Stimulated activated CD8-positive, alpha-beta memory T cell treated with anti-CD3 and anti-CD28 coated beads, Interleukin-7, amount 100 ng/mL, for 1 hour (primary cell): Measurements from ENCODE around the gene EIF2A.

Experiments
- DNase-seq, 2 donors: peaks; one replicate each; pipeline ENCODE4 v3.0.0-alpha.2; 2020; ENCODE audit warnings: low read depth in 2 of 2

The EIF2A gene

GRCh38 chr3:150635076-150635475, 88.5 kb downstream of the EIF2A start:
- DNase-seq = no peak

DNA sequence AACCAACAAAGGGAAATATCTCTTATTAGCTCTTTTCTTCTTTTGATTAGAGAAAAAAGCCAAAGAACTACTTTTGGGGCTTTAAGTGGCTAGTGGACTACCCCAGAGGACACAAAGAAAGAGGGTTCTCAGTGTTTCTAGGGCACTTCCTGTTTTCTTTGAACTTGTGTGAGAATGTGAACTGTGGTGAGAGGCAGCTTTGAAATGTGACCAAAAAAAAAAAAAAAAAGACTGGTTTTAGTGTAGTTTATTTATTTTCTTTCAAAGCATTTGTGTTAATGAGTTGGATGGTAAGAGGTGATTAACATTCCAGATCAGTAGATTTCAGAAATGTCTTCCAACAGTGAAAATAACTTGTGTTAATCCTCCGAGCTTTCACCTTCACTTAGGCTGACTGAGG, 88.9 kb downstream of the EIF2A start:
- no peak for DNase-seq
